ENCODE results near the gene MMP25.
A peak's percentile ranks its signal among the peaks of the same experiment; 100 is the strongest.

MMP25 gene

GRCh38 chr16:3091551-3091950 is 45.2 kb downstream of the MMP25 start:
- DNase-seq (ENCODE audit: low spot score) (peak; percentile 4), FAIRE-seq (no peak)

DNA sequence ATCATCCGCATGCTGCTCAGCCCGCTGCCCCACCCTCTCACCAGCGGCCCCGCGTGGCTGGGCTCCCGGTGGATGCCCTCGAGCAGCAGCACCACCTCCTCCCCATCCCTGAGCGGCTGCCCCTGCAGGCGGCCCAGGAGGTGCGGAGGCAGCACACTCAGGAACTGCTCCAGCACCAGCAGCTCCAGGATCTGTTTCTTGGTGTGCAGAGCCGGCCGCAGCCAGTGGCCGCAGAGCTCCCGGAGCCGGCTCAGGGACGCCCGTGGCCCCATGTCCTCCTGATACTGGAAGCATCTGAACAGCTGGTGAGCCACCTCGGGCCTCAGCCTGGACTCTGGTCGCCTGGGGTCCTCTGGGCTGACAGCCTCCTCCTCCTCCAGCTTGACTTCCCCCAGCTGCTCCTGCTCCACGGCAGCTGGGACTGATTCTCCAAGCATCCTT is 46.2 kb downstream of the MMP25 start:
- FAIRE-seq (no peak), DNase-seq (ENCODE audit: low spot score) (no peak)

DNA sequence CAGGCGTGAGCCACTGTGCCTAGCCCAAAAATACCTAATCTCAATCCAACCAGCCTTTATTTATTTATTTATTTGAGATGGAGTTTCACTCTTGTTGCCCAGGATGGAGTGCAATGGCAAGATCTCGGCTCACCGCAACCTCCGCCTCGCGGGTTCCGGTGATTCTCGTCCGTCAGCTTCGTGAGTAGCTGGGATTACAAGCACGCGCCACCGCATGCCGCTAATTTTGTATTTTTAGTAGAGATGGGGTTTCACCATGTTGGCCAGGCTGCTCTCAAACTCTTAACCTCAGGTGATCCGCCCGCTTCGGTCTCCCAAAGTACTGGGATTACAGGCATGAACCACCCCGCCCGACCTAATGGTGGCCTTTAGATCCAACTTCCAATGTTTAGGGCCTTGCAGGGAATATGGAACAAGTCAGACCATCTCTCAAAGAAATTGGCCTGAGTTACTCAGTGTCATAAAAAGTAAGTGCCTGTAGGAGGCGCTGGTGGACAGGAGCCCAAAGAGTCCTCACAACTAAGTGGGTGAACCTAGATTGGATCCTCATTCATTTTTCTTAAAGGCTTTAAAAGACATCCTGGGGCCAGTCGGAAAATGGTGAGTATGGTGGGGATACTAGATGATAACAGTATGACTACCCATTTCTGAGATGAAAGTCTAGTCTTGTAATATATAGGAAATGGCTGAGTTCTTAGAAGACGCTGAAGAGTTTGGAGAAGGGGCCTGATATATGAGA is 48.1 kb downstream of the MMP25 start:
- FAIRE-seq (no peak), DNase-seq (ENCODE audit: low spot score) (peak; percentile 24)

DNA sequence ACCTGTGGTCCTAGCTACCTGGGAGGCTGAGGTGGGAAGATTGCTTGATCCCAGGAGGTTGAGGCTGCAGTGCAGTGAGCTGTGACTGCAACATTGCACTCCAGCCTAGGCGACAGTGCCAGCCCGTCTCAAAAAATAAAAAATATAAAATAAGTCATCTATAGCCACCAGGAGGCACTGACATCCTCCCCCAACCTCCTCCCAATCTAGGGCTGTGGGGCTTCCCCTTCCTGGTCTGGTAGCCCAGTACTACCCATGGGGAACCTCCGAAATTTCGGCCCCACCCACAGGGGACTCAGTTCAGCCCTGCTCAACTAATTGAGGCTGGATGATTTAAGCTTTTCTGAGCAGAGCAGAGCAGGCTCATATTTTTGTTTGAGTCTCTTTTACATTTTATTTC is 49.5 kb downstream of the MMP25 start:
- DNase-seq (ENCODE audit: low spot score) (no peak), FAIRE-seq (no peak)

DNA sequence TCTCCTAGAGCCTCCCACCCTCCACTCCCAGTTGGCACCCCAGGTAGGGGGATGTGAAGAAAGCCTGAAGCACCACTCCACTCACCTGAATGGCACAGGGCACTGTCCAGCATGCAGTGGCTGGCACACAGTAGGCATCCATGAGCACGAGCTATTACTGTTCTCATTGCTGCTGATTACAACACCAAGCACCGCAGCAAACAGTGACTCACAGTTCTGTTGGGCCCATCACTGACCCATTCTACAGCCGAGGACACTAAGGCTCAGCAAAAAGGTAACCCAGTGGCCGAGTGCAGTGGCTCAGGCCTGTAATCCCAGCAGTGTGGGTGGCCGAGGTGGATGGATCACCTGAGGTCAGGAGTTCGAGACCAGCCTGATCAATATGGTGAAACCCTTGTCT is 50.0 kb downstream of the MMP25 start:
- DNase-seq (ENCODE audit: low spot score) (no peak), FAIRE-seq (no peak)

DNA sequence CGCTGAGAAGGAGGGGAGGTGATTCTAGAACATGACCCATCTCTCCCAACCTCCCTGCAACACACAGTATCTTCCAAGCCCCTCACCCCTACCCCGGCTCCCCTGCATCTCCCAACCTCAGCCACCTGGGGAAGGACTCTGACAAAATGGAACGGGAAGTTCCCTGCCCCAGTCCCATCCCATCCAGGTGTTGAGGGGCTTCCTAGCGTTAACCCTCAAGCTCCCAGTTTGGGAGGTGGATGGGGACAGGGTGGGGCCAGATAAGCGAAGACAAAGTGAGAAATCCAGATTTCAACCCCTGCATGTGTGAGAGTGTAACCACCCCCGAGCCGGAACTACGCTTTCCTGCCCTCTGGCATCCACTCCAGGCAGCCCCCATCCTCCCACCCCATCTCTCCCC is 50.9 kb downstream of the MMP25 start:
- FAIRE-seq (no peak), DNase-seq (ENCODE audit: low spot score) (no peak)

- FAIRE-seq (no peak), DNase-seq (ENCODE audit: low spot score) (no peak)
Measured at GRCh38 chr16:3098459-3099394, 52.4 kb downstream of the MMP25 start, which contains the start of gene ZSCAN10. TSS of gene ZSCAN10 (minus strand) at chr16:3099294. CDS start at chr16:3092937, 6,357 bp downstream.

- no peak for FAIRE-seq
Measured at GRCh38 chr16:3099395-3099731, 53.0 kb downstream of the MMP25 start.

DNA sequence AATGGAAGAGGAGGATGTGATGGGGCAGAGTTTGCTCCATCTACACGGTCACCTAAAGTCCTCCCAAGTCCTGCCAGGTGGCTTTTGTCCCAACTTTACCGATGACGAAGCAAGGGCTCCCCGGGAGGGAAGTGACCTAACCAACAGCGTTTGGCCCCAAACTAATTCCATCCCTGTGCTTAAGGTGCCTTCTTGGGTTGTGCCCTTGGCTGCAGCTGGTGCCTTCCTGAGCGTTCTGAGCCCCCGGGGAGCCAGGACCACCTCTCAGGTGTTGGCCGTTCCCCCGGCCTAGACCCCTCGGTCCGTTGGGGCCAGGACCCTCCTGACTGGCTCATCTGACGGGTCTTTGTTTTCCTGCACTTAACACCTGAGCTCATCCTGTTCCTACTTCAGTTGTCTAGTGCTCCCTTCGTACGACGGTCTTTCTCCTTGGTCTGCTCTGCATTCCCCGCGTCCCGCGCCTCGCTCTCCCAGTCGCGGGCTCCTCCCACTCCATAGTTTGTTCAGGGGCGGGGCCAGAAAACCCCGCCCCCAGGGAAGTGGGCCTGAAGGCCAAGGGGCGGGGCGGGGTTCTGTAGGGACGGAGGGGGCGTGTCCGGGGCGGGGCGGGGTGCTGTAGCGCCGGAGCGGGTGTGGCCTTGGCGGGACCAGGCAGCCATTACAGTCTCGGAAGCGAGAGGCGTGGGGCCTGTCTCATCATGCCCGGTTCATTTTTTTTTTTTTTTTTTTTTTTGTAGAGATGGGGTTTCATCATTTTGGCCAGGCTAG is 53.6 kb downstream of the MMP25 start:
- DNase-seq (ENCODE audit: low spot score) (peak; percentile 79), FAIRE-seq (no peak)

More at GRCh38 chr16:3099395-3099731, 53.0 kb downstream of the MMP25 start:
- no peak for DNase-seq (ENCODE audit: low spot score)

- peak; percentile 61 for DNase-seq (ENCODE audit: low spot score)
- no peak for FAIRE-seq
Measured at GRCh38 chr16:3101018-3101840, 54.9 kb downstream of the MMP25 start.

DNA sequence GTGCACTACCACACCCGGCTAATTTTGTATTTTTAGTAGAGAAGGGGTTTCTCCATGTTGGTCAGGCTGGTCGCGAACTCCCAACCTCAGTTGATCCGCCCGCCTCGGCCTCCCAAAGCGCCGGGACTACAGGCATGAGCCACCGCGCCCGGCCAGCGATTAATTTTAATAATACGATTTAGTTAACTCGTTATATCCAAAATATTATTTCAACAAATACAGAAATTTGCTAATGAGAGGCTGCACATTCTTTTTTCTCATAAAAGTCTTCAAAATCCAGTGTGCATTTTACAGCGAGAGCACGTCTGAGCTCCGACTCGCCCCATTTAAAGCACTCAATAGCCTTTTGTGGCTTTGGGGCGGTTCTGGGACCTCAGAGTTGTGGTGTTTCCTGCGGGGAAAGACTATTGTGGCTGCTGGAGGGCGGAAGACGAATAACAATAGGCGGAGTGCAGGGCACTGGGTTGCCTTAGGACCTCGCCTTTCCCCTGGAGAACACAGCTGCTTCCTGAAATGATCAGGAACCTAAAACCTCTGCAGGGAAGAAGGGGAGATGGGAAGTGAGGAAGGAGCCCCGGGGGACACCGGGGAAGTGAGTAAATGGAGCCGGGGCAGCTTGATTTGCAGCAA is 55.6 kb downstream of the MMP25 start:
- FAIRE-seq (no peak), DNase-seq (ENCODE audit: low spot score) (no peak)

DNA sequence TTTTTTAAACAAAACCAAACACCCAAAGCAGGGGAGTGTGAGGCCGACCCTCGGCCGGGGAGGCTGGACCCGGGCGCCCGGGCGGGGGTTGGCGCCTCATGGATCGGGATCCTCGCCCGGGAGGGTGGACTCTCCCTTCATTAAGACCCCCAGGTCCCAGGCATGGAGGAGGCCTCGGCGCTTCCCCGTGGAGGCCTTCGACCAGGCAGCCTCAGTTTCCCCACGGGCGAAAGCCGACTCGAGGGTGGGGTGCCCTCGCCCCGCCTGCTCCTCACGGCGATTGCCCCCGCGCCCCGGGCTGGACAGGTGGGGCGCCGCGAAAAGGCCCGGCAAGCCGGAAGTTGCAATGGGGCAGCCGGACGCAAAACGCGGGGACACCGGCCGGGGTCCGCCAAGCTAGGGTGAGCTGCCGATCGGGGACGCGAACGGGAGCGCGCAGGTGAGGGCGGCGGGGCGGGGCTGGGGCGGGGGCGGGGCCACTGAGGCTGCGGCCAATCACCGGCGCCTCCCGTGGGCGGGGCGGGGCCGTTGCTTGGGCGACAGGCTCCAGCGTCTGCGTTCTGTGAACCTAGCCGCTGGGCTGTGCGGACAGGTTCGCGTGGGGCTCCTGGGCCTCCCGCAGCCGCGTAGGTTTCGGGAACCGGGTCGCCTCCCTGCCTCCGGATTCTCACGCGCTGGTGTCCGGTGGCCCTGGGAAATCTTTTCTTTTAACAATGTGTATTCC is 60.0 kb downstream of the MMP25 start:
- DNase-seq (ENCODE audit: low spot score): peak; percentile 99
- FAIRE-seq: no peak
